AG08395 (cell line): Measurements from ENCODE around the gene PI4K2B.
"Not testable (repeated sequence)": the region's sequence is repeated elsewhere in the genome, so short reads cannot be mapped to it uniquely, and the experiment has no call there.

ENCODE experiments used
- DNase-seq: peaks from one replicate; pipeline ENCODE4 v3.0.0; 2012; ENCODE audit warnings: mixed read lengths, low spot score

Gene PI4K2B

GRCh38 chr4:25233737-25234389, at the start of gene PI4K2B:
PI4K2B (plus strand) TSS chr4:25234033; CDS start chr4:25234164, 131 bp downstream.
- peak; percentile 95 for DNase-seq

GRCh38 chr4:25184056-25184455, 49.8 kb upstream of the PI4K2B start:
- DNase-seq = no peak

- no peak for DNase-seq
These were observed 43.4 kb upstream of the PI4K2B start for GRCh38 chr4:25190407-25190806.

- no peak for DNase-seq
These were observed 35.1 kb upstream of the PI4K2B start for GRCh38 chr4:25198713-25199112.

GRCh38 chr4:25207997-25208396, 25.8 kb upstream of the PI4K2B start:
- no peak for DNase-seq

- DNase-seq = no peak
These were observed 24.1 kb upstream of the PI4K2B start for GRCh38 chr4:25209702-25210101.

GRCh38 chr4:25211721-25212120, 22.1 kb upstream of the PI4K2B start:
- DNase-seq = no peak

GRCh38 chr4:25212822-25213221, 21.0 kb upstream of the PI4K2B start:
- DNase-seq = no peak

- no peak for DNase-seq
These were observed 20.4 kb upstream of the PI4K2B start for GRCh38 chr4:25213347-25213979.

GRCh38 chr4:25214750-25215149, 19.1 kb upstream of the PI4K2B start:
- DNase-seq = not testable (repeated sequence)

GRCh38 chr4:25215511-25215910, 18.3 kb upstream of the PI4K2B start:
- no peak for DNase-seq

GRCh38 chr4:25221377-25221776, 12.5 kb upstream of the PI4K2B start:
- no peak for DNase-seq

- DNase-seq = no peak
These were observed 9.9 kb upstream of the PI4K2B start for GRCh38 chr4:25223802-25224375.

- DNase-seq = no peak
These were observed 4.0 kb upstream of the PI4K2B start for GRCh38 chr4:25229804-25230203.

GRCh38 chr4:25233194-25233593, 639 bp upstream of the PI4K2B start:
- DNase-seq = no peak

GRCh38 chr4:25234390-25235370, 847 bp downstream of the PI4K2B start:
- DNase-seq = peak; percentile 71

- no peak for DNase-seq
These were observed 1.6 kb downstream of the PI4K2B start for GRCh38 chr4:25235401-25235800.

- DNase-seq = not testable (repeated sequence)
These were observed 2.2 kb downstream of the PI4K2B start for GRCh38 chr4:25236030-25236429.

GRCh38 chr4:25236971-25237370, 3.1 kb downstream of the PI4K2B start:
- no peak for DNase-seq

- no peak for DNase-seq
These were observed 4.2 kb downstream of the PI4K2B start for GRCh38 chr4:25238052-25238451.

- DNase-seq = not testable (repeated sequence)
These were observed 5.7 kb downstream of the PI4K2B start for GRCh38 chr4:25239528-25239927.

GRCh38 chr4:25240754-25241210, 6.9 kb downstream of the PI4K2B start:
- DNase-seq = not testable (repeated sequence)
